Measurements from ENCODE around the gene IGF2BP1.

DNA sequence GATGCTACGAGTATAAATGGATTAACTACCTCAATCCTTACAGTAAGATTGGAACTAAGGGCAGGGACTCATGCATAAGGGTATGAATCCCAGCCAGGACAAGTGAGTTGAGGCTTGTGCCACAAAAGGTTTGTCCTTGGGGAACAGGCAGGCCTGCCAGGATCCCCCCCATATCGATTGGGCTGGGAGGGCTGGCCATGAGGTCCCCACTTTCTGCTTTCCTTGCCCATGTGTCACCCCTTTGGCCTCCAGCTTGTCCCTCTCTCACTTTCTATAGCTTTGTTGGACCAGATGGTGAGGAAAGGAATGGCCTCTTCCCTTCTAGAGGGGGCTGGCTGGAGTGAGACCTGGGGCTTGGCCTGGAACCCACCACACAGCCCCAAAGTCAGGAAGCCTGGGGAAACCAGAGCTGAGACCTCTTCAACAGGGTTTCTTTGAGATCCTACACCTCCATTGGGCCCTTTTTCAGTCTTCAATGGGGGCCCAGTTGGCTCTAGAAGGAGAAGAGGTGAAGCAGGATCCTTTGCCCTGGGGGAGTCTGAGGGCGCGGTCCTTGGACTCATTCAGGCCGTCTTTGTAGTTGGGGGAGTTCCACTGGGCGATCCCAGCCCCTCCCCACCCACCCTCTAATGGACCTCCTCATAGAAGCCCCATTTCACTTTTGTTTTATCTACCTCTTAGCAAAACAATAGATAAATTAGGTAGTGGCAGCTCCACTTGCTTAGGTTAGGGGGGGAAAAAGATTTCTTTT is 57.3 kb downstream of the IGF2BP1 start:
- TF ChIP-seq CTCF (IDR thresholded peaks at IDR 0.05) (no peak), ZFX (IDR thresholded peaks at IDR 0.05; ENCODE audit: borderline replicate concordance) (no peak)
